ENCODE measurements around the gene ILKAP.
"Not testable (repeated sequence)": the region's sequence is repeated elsewhere in the genome, so short reads cannot be mapped to it uniquely, and the experiment has no call there.

ILKAP gene

GRCh38 chr2:238187618-238188548 is 15.6 kb downstream of the ILKAP start:
- DNase-seq, result no peak

- DNase-seq, result no peak
Observed at GRCh38 chr2:238183821-238184220, 19.7 kb downstream of the ILKAP start.

- DNase-seq, result no peak
Observed at GRCh38 chr2:238182362-238182761, 21.1 kb downstream of the ILKAP start.

GRCh38 chr2:238180554-238180953 is 22.9 kb downstream of the ILKAP start:
- DNase-seq, result no peak

- no peak for DNase-seq
Observed at GRCh38 chr2:238176613-238177012, 26.9 kb downstream of the ILKAP start.

- no peak for DNase-seq
Observed at GRCh38 chr2:238174701-238175100, 28.8 kb downstream of the ILKAP start.

- DNase-seq, result no peak
Observed at GRCh38 chr2:238174291-238174690, 29.2 kb downstream of the ILKAP start.

- DNase-seq, result no peak
Observed at GRCh38 chr2:238173692-238174091, 29.8 kb downstream of the ILKAP start.

- no peak for DNase-seq
Observed at GRCh38 chr2:238172439-238172838, 31.1 kb downstream of the ILKAP start.

- no peak for DNase-seq
Observed at GRCh38 chr2:238171575-238172187, 31.8 kb downstream of the ILKAP start.

GRCh38 chr2:238171072-238171431 is 32.4 kb downstream of the ILKAP start:
- not testable (repeated sequence) for DNase-seq

GRCh38 chr2:238170386-238171071 is 33.0 kb downstream of the ILKAP start:
- no peak for DNase-seq

GRCh38 chr2:238169708-238170251 is 33.7 kb downstream of the ILKAP start:
- peak; percentile 99 for DNase-seq

GRCh38 chr2:238169048-238169707 is 34.3 kb downstream of the ILKAP start:
- peak; percentile 97 for DNase-seq

- no peak for DNase-seq
Observed at GRCh38 chr2:238168196-238169047, 35.1 kb downstream of the ILKAP start.

GRCh38 chr2:238167761-238168160 is 35.7 kb downstream of the ILKAP start:
- peak; percentile 23 for DNase-seq

GRCh38 chr2:238167344-238167715 is 36.2 kb downstream of the ILKAP start:
- DNase-seq, result no peak

GRCh38 chr2:238166391-238167343 is 36.8 kb downstream of the ILKAP start:
- DNase-seq, result no peak

GRCh38 chr2:238165288-238165921 is 38.1 kb downstream of the ILKAP start:
- DNase-seq, result no peak

GRCh38 chr2:238164906-238165287 is 38.6 kb downstream of the ILKAP start:
- DNase-seq, result no peak

Data from fibroblast of upper back skin (primary cell).